Liver (tissue), 9 donors: Measurements from ENCODE around the gene ITPA. TPM values are rescaled to one million over a fixed set of nuclear protein-coding genes. Genes with fewer than 3 reads are reported as not detected.

ENCODE experiments used
- DNase-seq: peaks from one replicate; pipeline ENCODE4 v3.0.0-alpha.2; 2017; ENCODE audit warnings: low spot score
- H3K27ac ChIP-seq, 2 donors: one replicate each; pipeline ENCODE4 v1.7.0; 2013; ENCODE audit warnings: inconsistent platforms in 2 of 2, low read length in 2 of 2, control low read depth in 1 of 2, low read depth in 1 of 2, mild to moderate bottlenecking in 1 of 2
- H3K27me3 ChIP-seq, 4 donors: one replicate each; pipeline versions ENCODE4 v1.6.1 to v1.7.0; 2013; ENCODE audit warnings: low read length in 3 of 4, inconsistent platforms in 1 of 4, mild to moderate bottlenecking in 1 of 4, moderate library complexity in 1 of 4; ENCODE audit not compliant: control insufficient read depth in 4 of 4, insufficient read depth in 4 of 4
- H3K36me3 ChIP-seq, 4 donors: one replicate each; pipeline versions ENCODE4 v1.6.1 to v1.7.0; 2013; ENCODE audit warnings: low read length in 3 of 4, mild to moderate bottlenecking in 3 of 4, low read depth in 1 of 4, moderate library complexity in 1 of 4; ENCODE audit not compliant: control insufficient read depth in 4 of 4, insufficient read depth in 3 of 4
- H3K4me1 ChIP-seq, 4 donors: one replicate each; pipeline versions ENCODE4 v1.6.1 to v1.7.0; 2013; ENCODE audit warnings: low read length in 3 of 4, mild to moderate bottlenecking in 3 of 4, moderate library complexity in 1 of 4; ENCODE audit not compliant: control insufficient read depth in 4 of 4, insufficient read depth in 4 of 4
- H3K4me3 ChIP-seq, 3 donors: one replicate each; pipeline versions ENCODE4 v1.6.1 to v1.7.0; 2013; ENCODE audit warnings: low read length in 3 of 3, control low read depth in 1 of 3, low read depth in 1 of 3, mild to moderate bottlenecking in 1 of 3
- H3K9ac ChIP-seq, 2 donors: one replicate each; pipeline ENCODE4 v1.7.0; 2013; ENCODE audit warnings: low read length in 2 of 2, mild to moderate bottlenecking in 2 of 2, moderate library complexity in 2 of 2, control low read depth in 1 of 2, low read depth in 1 of 2
- H3K9me3 ChIP-seq, 4 donors: one replicate each; pipeline versions ENCODE4 v1.6.1 to v1.7.0; 2013; ENCODE audit warnings: low read length in 3 of 4; ENCODE audit not compliant: control insufficient read depth in 4 of 4
- EGR1 ChIP-seq, 2 donors: IDR thresholded peaks; 2 replicates each; pipeline ENCODE4 v1.6.1; 2016 to 2018; ENCODE audit warnings: antibody characterized with exemption in 2 of 2, low read depth in 2 of 2
- FOXA2 ChIP-seq: IDR thresholded peaks from 2 replicates; pipeline ENCODE4 v1.6.1; 2016; ENCODE audit warnings: antibody characterized with exemption
- GABPA ChIP-seq, 2 donors: IDR thresholded peaks in 1 of 2; conservative IDR thresholded peaks in 1 of 2; 2 replicates each; pipeline ENCODE4 v1.6.1; 2016; ENCODE audit warnings: antibody characterized with exemption in 2 of 2, mild to moderate bottlenecking in 1 of 2, moderate library complexity in 1 of 2
- HNF4A ChIP-seq, 2 donors: conservative IDR thresholded peaks; 2 replicates each; pipeline ENCODE4 v1.6.1; 2016; ENCODE audit warnings: antibody characterized with exemption in 2 of 2, mild to moderate bottlenecking in 2 of 2
- HNF4G ChIP-seq: IDR thresholded peaks from 2 replicates; pipeline ENCODE4 v1.6.1; 2016; ENCODE audit warnings: antibody characterized with exemption
- JUND ChIP-seq, 2 donors: IDR thresholded peaks; 2 replicates each; pipeline ENCODE4 v1.6.1; 2016; ENCODE audit warnings: antibody characterized with exemption in 2 of 2
- MAX ChIP-seq: IDR thresholded peaks from 2 replicates; pipeline ENCODE4 v1.6.1; 2016; ENCODE audit warnings: antibody characterized with exemption
- NR2F2 ChIP-seq: IDR thresholded peaks from 2 replicates; pipeline ENCODE4 v1.6.1; 2016; ENCODE audit warnings: antibody characterized with exemption
- RAD21 ChIP-seq, 2 donors: IDR thresholded peaks; 2 replicates each; pipeline ENCODE4 v1.6.1; 2016; ENCODE audit warnings: antibody characterized with exemption in 2 of 2, mild to moderate bottlenecking in 2 of 2
- SP1 ChIP-seq: IDR thresholded peaks from 2 replicates; pipeline ENCODE4 v1.6.1; 2018; ENCODE audit warnings: antibody characterized with exemption, mild to moderate bottlenecking
- TAF1 ChIP-seq: conservative IDR thresholded peaks from 2 replicates; pipeline ENCODE4 v1.6.1; 2016; ENCODE audit warnings: antibody characterized with exemption, mild to moderate bottlenecking
- YY1 ChIP-seq: IDR thresholded peaks from 2 replicates; pipeline ENCODE4 v1.6.1; 2016; ENCODE audit warnings: antibody characterized with exemption, mild to moderate bottlenecking
- WGBS: extraction: QIAGEN DNeasy Blood & Tissue Kit; methylation state at CpG from one replicate; pipeline ENCODE4 v1.1.7; 2013; 5-methylcytosine and 5-hydroxymethylcytosine counted together
- polyA plus RNA-seq, 2 donors: library from polyadenylated mRNA; stranded (reverse) in 1 of 2; unstranded in 1 of 2; fragments of 200-250 nt in 1 of 2; fragments of >200 nt in 1 of 2; fragmentation: Nextera tagmentation in 1 of 2; extraction: Ambion mirVana in 1 of 2; gene quantifications; one replicate each; pipeline versions ENCODE4 v1.2.1 to v1.2.3, GENCODE V29; 2013 to 2015
- total RNA-seq, 2 donors: library from RNA; depleted of rRNA; stranded (reverse); fragments of >200 nt; gene quantifications; one replicate each; pipeline ENCODE4 v1.2.3, GENCODE V29; 2014
- TF ChIP-seq, protein P1 (sequence below): IDR thresholded peaks from 2 replicates; pipeline ENCODE4 v1.6.1; 2016; ENCODE audit warnings: antibody characterized with exemption, mild to moderate bottlenecking
- TF ChIP-seq, protein P2 (sequence below): fragments of 150-350 bp; IDR thresholded peaks from 2 replicates; pipeline ENCODE4 v1.5.1; 2017; ENCODE audit warnings: improper control_type of control experiment, low read depth, low read length; ENCODE audit not compliant: missing input control
- TF ChIP-seq, protein P3 (sequence below): IDR thresholded peaks from 2 replicates; pipeline ENCODE4 v1.6.1; 2016; ENCODE audit warnings: antibody characterized with exemption
- donor health status: healthy.
- donor health status: healthy.
- donor health status: healthy.
- donor health status: healthy.
- donor health status: healthy.

The ITPA gene
- total and polyA plus RNA-seq, 4 donors = 14.4 to 39.8 (median 19.7) TPM

DNA sequence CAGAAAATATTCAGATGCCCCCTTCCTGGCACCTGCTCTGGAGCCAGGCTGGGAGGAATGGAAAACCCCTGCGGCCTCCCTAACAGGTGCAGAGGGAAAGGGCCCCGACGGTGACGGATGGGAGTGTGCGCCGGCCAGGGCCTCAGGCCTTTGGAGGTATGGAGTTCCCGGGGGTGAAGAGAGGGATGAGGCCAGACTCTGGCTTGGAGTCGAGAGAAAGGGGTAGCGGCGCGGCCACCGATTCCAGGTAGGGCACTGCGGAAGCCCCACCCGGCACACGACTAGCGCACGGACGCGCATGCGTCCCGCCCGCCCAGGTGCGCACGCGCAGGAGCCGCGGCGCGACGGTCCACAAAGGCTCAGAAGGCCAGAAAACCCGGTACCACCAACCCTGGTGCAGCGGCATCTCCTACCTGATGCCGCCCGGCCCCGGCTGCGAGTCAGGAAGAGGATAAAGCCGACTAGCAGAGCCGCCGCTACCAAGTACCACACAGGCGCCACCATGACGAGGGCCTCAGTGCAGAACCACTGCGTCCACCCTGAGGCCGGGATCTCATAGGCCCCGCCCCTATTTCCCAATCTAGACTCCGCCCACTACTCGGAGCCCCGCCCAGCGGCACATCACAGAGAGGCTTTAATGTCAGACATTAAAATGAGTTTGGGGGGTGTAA is 5.0 kb upstream of the ITPA start, which contains the start of gene DDRGK1:
DDRGK1 (minus strand) TSS at position 559 of the 671 bp plus-strand sequence; CDS start at position 504, 55 bp downstream.
- peak within 1 kb of the TSS; percentile 63 to 91 for H3K9ac ChIP-seq
- no peaks in the 10 kb centered on the region for H3K9me3 ChIP-seq
- TF ChIP-seq, protein P1, sequence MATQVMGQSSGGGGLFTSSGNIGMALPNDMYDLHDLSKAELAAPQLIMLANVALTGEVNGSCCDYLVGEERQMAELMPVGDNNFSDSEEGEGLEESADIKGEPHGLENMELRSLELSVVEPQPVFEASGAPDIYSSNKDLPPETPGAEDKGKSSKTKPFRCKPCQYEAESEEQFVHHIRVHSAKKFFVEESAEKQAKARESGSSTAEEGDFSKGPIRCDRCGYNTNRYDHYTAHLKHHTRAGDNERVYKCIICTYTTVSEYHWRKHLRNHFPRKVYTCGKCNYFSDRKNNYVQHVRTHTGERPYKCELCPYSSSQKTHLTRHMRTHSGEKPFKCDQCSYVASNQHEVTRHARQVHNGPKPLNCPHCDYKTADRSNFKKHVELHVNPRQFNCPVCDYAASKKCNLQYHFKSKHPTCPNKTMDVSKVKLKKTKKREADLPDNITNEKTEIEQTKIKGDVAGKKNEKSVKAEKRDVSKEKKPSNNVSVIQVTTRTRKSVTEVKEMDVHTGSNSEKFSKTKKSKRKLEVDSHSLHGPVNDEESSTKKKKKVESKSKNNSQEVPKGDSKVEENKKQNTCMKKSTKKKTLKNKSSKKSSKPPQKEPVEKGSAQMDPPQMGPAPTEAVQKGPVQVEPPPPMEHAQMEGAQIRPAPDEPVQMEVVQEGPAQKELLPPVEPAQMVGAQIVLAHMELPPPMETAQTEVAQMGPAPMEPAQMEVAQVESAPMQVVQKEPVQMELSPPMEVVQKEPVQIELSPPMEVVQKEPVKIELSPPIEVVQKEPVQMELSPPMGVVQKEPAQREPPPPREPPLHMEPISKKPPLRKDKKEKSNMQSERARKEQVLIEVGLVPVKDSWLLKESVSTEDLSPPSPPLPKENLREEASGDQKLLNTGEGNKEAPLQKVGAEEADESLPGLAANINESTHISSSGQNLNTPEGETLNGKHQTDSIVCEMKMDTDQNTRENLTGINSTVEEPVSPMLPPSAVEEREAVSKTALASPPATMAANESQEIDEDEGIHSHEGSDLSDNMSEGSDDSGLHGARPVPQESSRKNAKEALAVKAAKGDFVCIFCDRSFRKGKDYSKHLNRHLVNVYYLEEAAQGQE = no peak
- TF ChIP-seq SP1 (peak; percentile 31), YY1 (peak; percentile 92), HNF4A (conservative IDR thresholded peaks at IDR 0.05) (no peak), RAD21 (IDR thresholded peaks at IDR 0.05) (no peak), EGR1 (IDR thresholded peaks at IDR 0.05; ENCODE audit: low read depth in 2 of 2) (no peak), HNF4G (no peak), GABPA (IDR thresholded peaks at IDR 0.05 in 1 of 2, conservative IDR thresholded peaks at IDR 0.05 in 1 of 2) (peak in 1 of 2 donors; percentile 25)
- TF ChIP-seq, protein P2, sequence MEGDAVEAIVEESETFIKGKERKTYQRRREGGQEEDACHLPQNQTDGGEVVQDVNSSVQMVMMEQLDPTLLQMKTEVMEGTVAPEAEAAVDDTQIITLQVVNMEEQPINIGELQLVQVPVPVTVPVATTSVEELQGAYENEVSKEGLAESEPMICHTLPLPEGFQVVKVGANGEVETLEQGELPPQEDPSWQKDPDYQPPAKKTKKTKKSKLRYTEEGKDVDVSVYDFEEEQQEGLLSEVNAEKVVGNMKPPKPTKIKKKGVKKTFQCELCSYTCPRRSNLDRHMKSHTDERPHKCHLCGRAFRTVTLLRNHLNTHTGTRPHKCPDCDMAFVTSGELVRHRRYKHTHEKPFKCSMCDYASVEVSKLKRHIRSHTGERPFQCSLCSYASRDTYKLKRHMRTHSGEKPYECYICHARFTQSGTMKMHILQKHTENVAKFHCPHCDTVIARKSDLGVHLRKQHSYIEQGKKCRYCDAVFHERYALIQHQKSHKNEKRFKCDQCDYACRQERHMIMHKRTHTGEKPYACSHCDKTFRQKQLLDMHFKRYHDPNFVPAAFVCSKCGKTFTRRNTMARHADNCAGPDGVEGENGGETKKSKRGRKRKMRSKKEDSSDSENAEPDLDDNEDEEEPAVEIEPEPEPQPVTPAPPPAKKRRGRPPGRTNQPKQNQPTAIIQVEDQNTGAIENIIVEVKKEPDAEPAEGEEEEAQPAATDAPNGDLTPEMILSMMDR = no peak
- H3K4me1 ChIP-seq = peaks cover 6 to 29% (median 18%) of the 10 kb centered on the region in 4 donors
- H3K4me3 ChIP-seq = peak within 1 kb of the TSS; percentile 74 to 99 (median 95)
- peak within 1 kb of the TSS; percentile 98 to 99 for H3K27ac ChIP-seq
- H3K27me3 ChIP-seq = no peaks in the 10 kb centered on the region
- peaks cover 2 to 15% (median 8%) of the 10 kb centered on the region in 4 donors for H3K36me3 ChIP-seq
- peak; percentile 97 for DNase-seq
- WGBS = under 1% methylated on average over 48 of the region's 48 CpGs

GRCh38 chr20:3208786-3209256 is 477 bp upstream of the ITPA start:
- TF ChIP-seq NR2F2 (no peak), FOXA2 (no peak), TAF1 (no peak), MAX (no peak), EGR1 (IDR thresholded peaks at IDR 0.05; ENCODE audit: low read depth in 2 of 2) (no peak), SP1 (no peak), HNF4A (conservative IDR thresholded peaks at IDR 0.05) (no peak), JUND (IDR thresholded peaks at IDR 0.05) (no peak), RAD21 (IDR thresholded peaks at IDR 0.05) (no peak), YY1 (no peak), HNF4G (no peak)
- TF ChIP-seq, protein P3, sequence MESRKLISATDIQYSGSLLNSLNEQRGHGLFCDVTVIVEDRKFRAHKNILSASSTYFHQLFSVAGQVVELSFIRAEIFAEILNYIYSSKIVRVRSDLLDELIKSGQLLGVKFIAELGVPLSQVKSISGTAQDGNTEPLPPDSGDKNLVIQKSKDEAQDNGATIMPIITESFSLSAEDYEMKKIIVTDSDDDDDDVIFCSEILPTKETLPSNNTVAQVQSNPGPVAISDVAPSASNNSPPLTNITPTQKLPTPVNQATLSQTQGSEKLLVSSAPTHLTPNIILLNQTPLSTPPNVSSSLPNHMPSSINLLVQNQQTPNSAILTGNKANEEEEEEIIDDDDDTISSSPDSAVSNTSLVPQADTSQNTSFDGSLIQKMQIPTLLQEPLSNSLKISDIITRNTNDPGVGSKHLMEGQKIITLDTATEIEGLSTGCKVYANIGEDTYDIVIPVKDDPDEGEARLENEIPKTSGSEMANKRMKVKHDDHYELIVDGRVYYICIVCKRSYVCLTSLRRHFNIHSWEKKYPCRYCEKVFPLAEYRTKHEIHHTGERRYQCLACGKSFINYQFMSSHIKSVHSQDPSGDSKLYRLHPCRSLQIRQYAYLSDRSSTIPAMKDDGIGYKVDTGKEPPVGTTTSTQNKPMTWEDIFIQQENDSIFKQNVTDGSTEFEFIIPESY = no peak
- TF ChIP-seq, protein P2 = no peak
- peaks cover 0 to 6% (median 2%) of the 10 kb centered on the region in 4 donors for H3K36me3 ChIP-seq
- H3K27ac ChIP-seq = peak overlapping the region; percentile 67 to 82
- 3% methylated on average over 10 of the region's 10 CpGs for WGBS
- peaks cover 4 to 24% (median 13%) of the 10 kb centered on the region in 4 donors for H3K4me1 ChIP-seq
- H3K9me3 ChIP-seq = no peaks in the 10 kb centered on the region
- H3K27me3 ChIP-seq = no peaks in the 10 kb centered on the region
- peak overlapping the region; percentile 78 to 99 (median 93) for H3K4me3 ChIP-seq
- peak overlapping the region; percentile 61 to 90 for H3K9ac ChIP-seq
- no peak for DNase-seq
